Activated CD4-positive, CD25-positive, alpha-beta regulatory T cell treated with anti-CD3 and anti-CD28 coated beads, Interleukin-2, amount 50 U/mL, for 72 hours (primary cell): ENCODE data around the gene DNHD1.
"Not testable (repeated sequence)": the region's sequence is repeated elsewhere in the genome, so short reads cannot be mapped to it uniquely, and the experiment has no call there.

Source experiments
- DNase-seq: peaks from one replicate; pipeline ENCODE4 v3.0.0; 2021

The DNHD1 gene

GRCh38 chr11:6481924-6482275 is 15.2 kb upstream of the DNHD1 start:
- DNase-seq, result no peak

GRCh38 chr11:6482441-6482840 is 14.6 kb upstream of the DNHD1 start:
- no peak for DNase-seq

- DNase-seq, result no peak
Measured at GRCh38 chr11:6483015-6483414, 14.1 kb upstream of the DNHD1 start.

GRCh38 chr11:6485661-6486060 is 11.4 kb upstream of the DNHD1 start:
- DNase-seq, result no peak

GRCh38 chr11:6486256-6486655 is 10.8 kb upstream of the DNHD1 start:
- no peak for DNase-seq

- no peak for DNase-seq
Measured at GRCh38 chr11:6486938-6487337, 10.1 kb upstream of the DNHD1 start.

- DNase-seq, result no peak
Measured at GRCh38 chr11:6488342-6488741, 8.7 kb upstream of the DNHD1 start.

- DNase-seq, result no peak
Measured at GRCh38 chr11:6488821-6489220, 8.3 kb upstream of the DNHD1 start.

- no peak for DNase-seq
Measured at GRCh38 chr11:6489306-6489705, 7.8 kb upstream of the DNHD1 start.

GRCh38 chr11:6498121-6498520 is 1.0 kb downstream of the DNHD1 start:
- no peak for DNase-seq

- DNase-seq, result no peak
Measured at GRCh38 chr11:6498544-6498943, 1.5 kb downstream of the DNHD1 start.

GRCh38 chr11:6502382-6502781 is 5.3 kb downstream of the DNHD1 start:
- DNase-seq, result no peak

GRCh38 chr11:6504166-6504565 is 7.1 kb downstream of the DNHD1 start:
- no peak for DNase-seq

- DNase-seq, result no peak
Measured at GRCh38 chr11:6505577-6506240, 8.6 kb downstream of the DNHD1 start.

- DNase-seq, result no peak
Measured at GRCh38 chr11:6516865-6517264, 19.8 kb downstream of the DNHD1 start.

- DNase-seq, result no peak
Measured at GRCh38 chr11:6520265-6520664, 23.2 kb downstream of the DNHD1 start.

GRCh38 chr11:6521946-6522345 is 24.9 kb downstream of the DNHD1 start:
- not testable (repeated sequence) for DNase-seq

GRCh38 chr11:6523253-6523652 is 26.2 kb downstream of the DNHD1 start:
- DNase-seq, result no peak

- DNase-seq, result no peak
Measured at GRCh38 chr11:6526411-6527135, 29.5 kb downstream of the DNHD1 start.

- DNase-seq, result no peak
Measured at GRCh38 chr11:6529266-6529665, 32.2 kb downstream of the DNHD1 start.

- DNase-seq, result no peak
Measured at GRCh38 chr11:6530848-6531247, 33.8 kb downstream of the DNHD1 start.

- DNase-seq, result no peak
Measured at GRCh38 chr11:6531267-6531752, 34.2 kb downstream of the DNHD1 start.

- DNase-seq, result no peak
Measured at GRCh38 chr11:6538456-6538855, 41.4 kb downstream of the DNHD1 start.

- DNase-seq, result no peak
Measured at GRCh38 chr11:6538945-6539344, 41.9 kb downstream of the DNHD1 start.
